Measurements from ENCODE around the gene SSPN. TPM values are rescaled to one million over a fixed set of nuclear protein-coding genes. Genes with fewer than 3 reads are reported as not detected.

The SSPN gene
- total RNA-seq, 1 donor from 2014 or later, result 2.1 TPM

GRCh38 chr12:26290565-26290964 lies 95.2 kb downstream of the SSPN start:
- Mint-ChIP-seq H3K27ac (no peak overlapping the region), H3K4me1 (ENCODE audit: low read depth) (peaks cover 5% of the 10 kb centered on the region)
- no peak for TF ChIP-seq CTCF (IDR thresholded peaks at IDR 0.05; ENCODE audit: unreplicated experiment)

GRCh38 chr12:26292596-26292995 lies 97.2 kb downstream of the SSPN start:
- H3K27me3 Mint-ChIP-seq, result peaks cover 3% of the 10 kb centered on the region
- H3K27ac Mint-ChIP-seq, result no peak overlapping the region
- H3K4me3 Mint-ChIP-seq (ENCODE audit: low read depth), result no peak overlapping the region
- H3K9me3 Mint-ChIP-seq (ENCODE audit: low read depth), result no peaks in the 10 kb centered on the region
- no peak for DNase-seq (ENCODE audit: low spot score, unreplicated experiment)
- TF ChIP-seq CTCF (IDR thresholded peaks at IDR 0.05; ENCODE audit: unreplicated experiment), result no peak
- no peaks in the 10 kb centered on the region for H3K36me3 Mint-ChIP-seq (ENCODE audit: insufficient read depth)
- H3K4me1 Mint-ChIP-seq (ENCODE audit: low read depth), result peaks cover 5% of the 10 kb centered on the region

More at GRCh38 chr12:26290565-26290964, 95.2 kb downstream of the SSPN start:
- Mint-ChIP-seq H3K9me3 (ENCODE audit: low read depth) (no peaks in the 10 kb centered on the region), H3K36me3 (ENCODE audit: insufficient read depth) (no peaks in the 10 kb centered on the region), H3K27me3 (peaks cover 3% of the 10 kb centered on the region), H3K4me3 (ENCODE audit: low read depth) (no peak overlapping the region)
- no peak for DNase-seq (ENCODE audit: low spot score, unreplicated experiment)

- Mint-ChIP-seq H3K4me3 (ENCODE audit: low read depth) (no peak overlapping the region), H3K4me1 (ENCODE audit: low read depth) (peaks cover 5% of the 10 kb centered on the region), H3K27ac (no peak overlapping the region), H3K27me3 (no peaks in the 10 kb centered on the region), H3K9me3 (ENCODE audit: low read depth) (no peaks in the 10 kb centered on the region), H3K36me3 (ENCODE audit: insufficient read depth) (no peaks in the 10 kb centered on the region)
- no peak for DNase-seq (ENCODE audit: low spot score, unreplicated experiment)
- TF ChIP-seq CTCF (IDR thresholded peaks at IDR 0.05; ENCODE audit: unreplicated experiment), result no peak
Observed at GRCh38 chr12:26293612-26294011, 98.2 kb downstream of the SSPN start.

GRCh38 chr12:26295001-26295400 lies 99.6 kb downstream of the SSPN start:
- H3K27me3 Mint-ChIP-seq, result no peaks in the 10 kb centered on the region
- H3K36me3 Mint-ChIP-seq (ENCODE audit: insufficient read depth), result no peaks in the 10 kb centered on the region
- H3K27ac Mint-ChIP-seq, result no peak overlapping the region
- H3K4me1 Mint-ChIP-seq (ENCODE audit: low read depth), result peaks cover 5% of the 10 kb centered on the region
- H3K4me3 Mint-ChIP-seq (ENCODE audit: low read depth), result no peak overlapping the region
- no peak for DNase-seq (ENCODE audit: low spot score, unreplicated experiment)
- TF ChIP-seq CTCF (IDR thresholded peaks at IDR 0.05; ENCODE audit: unreplicated experiment), result no peak
- no peaks in the 10 kb centered on the region for H3K9me3 Mint-ChIP-seq (ENCODE audit: low read depth)

- TF ChIP-seq CTCF (IDR thresholded peaks at IDR 0.05; ENCODE audit: unreplicated experiment), result no peak
- Mint-ChIP-seq H3K4me3 (ENCODE audit: low read depth) (no peak overlapping the region), H3K27me3 (no peaks in the 10 kb centered on the region), H3K4me1 (ENCODE audit: low read depth) (no peaks in the 10 kb centered on the region), H3K9me3 (ENCODE audit: low read depth) (no peaks in the 10 kb centered on the region), H3K27ac (no peak overlapping the region), H3K36me3 (ENCODE audit: insufficient read depth) (no peaks in the 10 kb centered on the region)
- no peak for DNase-seq (ENCODE audit: low spot score, unreplicated experiment)
Observed at GRCh38 chr12:26297396-26298070, 102.2 kb downstream of the SSPN start.

Measured in progenitor cell of endocrine pancreas (in vitro differentiated cells).